ENCODE measurements around the gene BMPR1A. TPM values are rescaled to one million over a fixed set of nuclear protein-coding genes. Genes with fewer than 3 reads are reported as not detected.

Gene BMPR1A
- total RNA-seq, 1 experiment from 2014 or later, result 42.6 TPM

Other genes with a start within 250 kb of the BMPR1A start
- 37.5 TPM for gene WAPL, start 234.8 kb upstream of the BMPR1A start, total RNA-seq (2021; ENCODE audit: unreplicated experiment)
- not detected for gene OPN4, start 102.1 kb upstream of the BMPR1A start, total RNA-seq (2021; ENCODE audit: unreplicated experiment)
- gene LDB3, start 88.1 kb upstream of the BMPR1A start, total RNA-seq (2021; ENCODE audit: unreplicated experiment), result 0.20 TPM
- gene MMRN2, start 201.0 kb downstream of the BMPR1A start, total RNA-seq (2021; ENCODE audit: unreplicated experiment), result 8.3 TPM
- gene SNCG, start 202.0 kb downstream of the BMPR1A start, total RNA-seq (2021; ENCODE audit: unreplicated experiment), result 61.1 TPM
- 448 TPM for gene ADIRF, start 211.9 kb downstream of the BMPR1A start, total RNA-seq (2021; ENCODE audit: unreplicated experiment)